Measurements from ENCODE around the gene TRPC4. TPM values are rescaled to one million over a fixed set of nuclear protein-coding genes. Genes with fewer than 3 reads are reported as not detected.

Gene TRPC4
- total RNA-seq, 1 donor from 2014 or later, result 6.5 TPM

DNA sequence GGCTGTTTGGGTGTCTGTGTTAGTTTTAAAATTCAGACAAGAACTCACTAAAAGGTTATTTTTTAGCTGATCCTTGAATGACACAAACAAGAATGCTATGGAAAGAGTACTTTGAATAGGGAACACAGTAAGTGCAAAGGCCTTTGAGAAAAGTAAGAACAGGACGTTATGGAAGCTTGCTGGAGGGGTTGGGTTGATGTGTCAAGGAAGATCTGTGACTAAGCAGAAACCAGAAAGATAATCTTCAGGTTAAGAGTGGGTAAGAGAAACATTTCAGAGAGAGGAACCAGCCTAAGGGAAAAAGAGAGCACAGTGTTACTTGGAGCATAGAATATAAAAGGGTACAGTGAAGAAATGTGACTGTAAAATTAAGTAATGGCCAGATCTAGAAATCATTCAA, 41.2 kb upstream of the TRPC4 start:
- Mint-ChIP-seq H3K4me3 (ENCODE audit: unreplicated experiment) (no peak overlapping the region), H3K36me3 (ENCODE audit: low read depth, unreplicated experiment) (peaks cover 6% of the 10 kb centered on the region), H3K9me3 (ENCODE audit: unreplicated experiment) (peaks cover 4% of the 10 kb centered on the region), H3K27ac (ENCODE audit: unreplicated experiment) (no peak overlapping the region), H3K4me1 (ENCODE audit: unreplicated experiment) (no peaks in the 10 kb centered on the region), H3K27me3 (ENCODE audit: unreplicated experiment) (no peaks in the 10 kb centered on the region)
- DNase-seq (ENCODE audit: low spot score), result no peak
- TF ChIP-seq CTCF (IDR thresholded peaks at IDR 0.05; ENCODE audit: unreplicated experiment), result no peak

GRCh38 chr13:37906880-37907279, 37.3 kb upstream of the TRPC4 start:
- no peak overlapping the region for H3K4me3 Mint-ChIP-seq (ENCODE audit: unreplicated experiment)
- TF ChIP-seq CTCF (IDR thresholded peaks at IDR 0.05; ENCODE audit: unreplicated experiment), result no peak
- H3K9me3 Mint-ChIP-seq (ENCODE audit: unreplicated experiment), result no peaks in the 10 kb centered on the region
- H3K4me1 Mint-ChIP-seq (ENCODE audit: unreplicated experiment), result peaks cover 4% of the 10 kb centered on the region
- no peaks in the 10 kb centered on the region for H3K27me3 Mint-ChIP-seq (ENCODE audit: unreplicated experiment)
- DNase-seq (ENCODE audit: low spot score), result no peak
- H3K27ac Mint-ChIP-seq (ENCODE audit: unreplicated experiment), result no peak overlapping the region
- no peaks in the 10 kb centered on the region for H3K36me3 Mint-ChIP-seq (ENCODE audit: low read depth, unreplicated experiment)

DNA sequence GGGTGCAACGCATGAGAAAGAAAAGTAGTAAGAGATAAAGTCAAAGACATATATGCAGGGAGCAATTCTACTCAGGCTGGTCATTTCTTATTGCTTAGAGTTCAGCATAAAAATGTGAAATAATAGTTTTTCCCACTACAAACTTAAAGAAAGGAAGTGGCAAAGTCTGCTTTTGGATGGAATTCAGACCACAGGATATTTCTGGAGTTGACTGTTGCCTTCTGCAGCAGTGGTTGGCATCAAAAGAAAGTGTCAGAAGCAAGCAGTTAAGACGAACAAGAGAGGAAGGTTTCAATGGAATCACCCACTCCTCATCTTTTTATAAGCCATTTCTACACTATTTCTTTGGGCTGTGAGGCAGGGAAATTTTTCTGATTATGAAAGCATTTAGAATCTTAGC, 36.2 kb upstream of the TRPC4 start:
- Mint-ChIP-seq H3K27me3 (ENCODE audit: unreplicated experiment) (no peaks in the 10 kb centered on the region), H3K36me3 (ENCODE audit: low read depth, unreplicated experiment) (no peaks in the 10 kb centered on the region), H3K27ac (ENCODE audit: unreplicated experiment) (no peak overlapping the region), H3K4me3 (ENCODE audit: unreplicated experiment) (no peak overlapping the region), H3K9me3 (ENCODE audit: unreplicated experiment) (no peaks in the 10 kb centered on the region), H3K4me1 (ENCODE audit: unreplicated experiment) (peaks cover 4% of the 10 kb centered on the region)
- no peak for DNase-seq (ENCODE audit: low spot score)
- no peak for TF ChIP-seq CTCF (IDR thresholded peaks at IDR 0.05; ENCODE audit: unreplicated experiment)

DNA sequence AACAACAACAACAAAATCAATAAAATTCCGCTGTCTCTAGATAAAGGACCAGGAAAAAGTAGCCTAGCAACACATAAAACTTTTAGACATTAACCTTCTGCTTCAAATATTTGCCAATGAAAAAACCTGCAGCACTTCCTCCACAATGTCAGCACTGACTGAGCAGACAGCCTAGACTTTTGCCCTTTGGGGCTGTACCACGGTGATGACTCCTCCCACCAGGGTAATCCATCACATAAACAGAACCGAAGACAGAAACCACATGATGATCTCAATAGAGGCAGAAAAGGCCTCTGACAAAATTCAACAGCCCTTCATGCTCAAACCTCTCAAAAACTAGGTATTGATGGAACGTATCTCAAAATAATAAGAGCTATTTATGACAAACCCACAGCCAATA, 30.2 kb upstream of the TRPC4 start:
- H3K4me3 Mint-ChIP-seq (ENCODE audit: unreplicated experiment), result no peak overlapping the region
- no peaks in the 10 kb centered on the region for H3K36me3 Mint-ChIP-seq (ENCODE audit: low read depth, unreplicated experiment)
- DNase-seq (ENCODE audit: low spot score), result no peak
- no peak overlapping the region for H3K27ac Mint-ChIP-seq (ENCODE audit: unreplicated experiment)
- no peaks in the 10 kb centered on the region for H3K27me3 Mint-ChIP-seq (ENCODE audit: unreplicated experiment)
- no peak for TF ChIP-seq CTCF (IDR thresholded peaks at IDR 0.05; ENCODE audit: unreplicated experiment)
- no peaks in the 10 kb centered on the region for H3K9me3 Mint-ChIP-seq (ENCODE audit: unreplicated experiment)
- H3K4me1 Mint-ChIP-seq (ENCODE audit: unreplicated experiment), result no peaks in the 10 kb centered on the region

GRCh38 chr13:37893321-37893720, 23.7 kb upstream of the TRPC4 start:
- Mint-ChIP-seq H3K36me3 (ENCODE audit: low read depth, unreplicated experiment) (no peaks in the 10 kb centered on the region), H3K27me3 (ENCODE audit: unreplicated experiment) (no peaks in the 10 kb centered on the region), H3K4me3 (ENCODE audit: unreplicated experiment) (no peak overlapping the region), H3K9me3 (ENCODE audit: unreplicated experiment) (no peaks in the 10 kb centered on the region), H3K4me1 (ENCODE audit: unreplicated experiment) (no peaks in the 10 kb centered on the region), H3K27ac (ENCODE audit: unreplicated experiment) (no peak overlapping the region)
- no peak for DNase-seq (ENCODE audit: low spot score)
- TF ChIP-seq CTCF (IDR thresholded peaks at IDR 0.05; ENCODE audit: unreplicated experiment), result no peak

All from endothelial cell (in vitro differentiated cells).